ENCODE data around the gene PDE4D.

- no peak for TF ChIP-seq POLR2A (IDR thresholded peaks at IDR 0.05)
- TF ChIP-seq CTCF (IDR thresholded peaks at IDR 0.05): no peak
Observed at GRCh38 chr5:59604111-59604510, 289.4 kb downstream of the PDE4D start.
